Astrocyte (in vitro differentiated cells and primary cell): ENCODE results near the gene VPS8.

ENCODE experiments used
- CTCF ChIP-seq: IDR thresholded peaks from 2 replicates; pipeline ENCODE4 v1.5.1; 2011; ENCODE audit warnings: low read depth, mild to moderate bottlenecking, inconsistent platforms, low read length, moderate library complexity; ENCODE audit not compliant: insufficient read depth
- EZH2 ChIP-seq: IDR thresholded peaks from 2 replicates; pipeline ENCODE4 v1.6.1; 2012; ENCODE audit warnings: mild to moderate bottlenecking, low read length, inconsistent platforms; ENCODE audit not compliant: insufficient read depth

- TF ChIP-seq CTCF (no peak), EZH2 (no peak)
Observed at GRCh38 chr3:185079625-185080024, 267.7 kb downstream of the VPS8 start.
